Testis (tissue), 3 donors: ENCODE results near the gene SLC9A4. TPM values are rescaled to one million over a fixed set of nuclear protein-coding genes. Genes with fewer than 3 reads are reported as not detected.

Experiments used
- DNase-seq: peaks from one replicate; pipeline ENCODE4 v3.0.0-alpha.2; 2019
- H3K27ac ChIP-seq, 2 donors: fragments of 200-600 bp; sonication (generic); one replicate each; pipeline ENCODE4 v1.5.1; 2019
- H3K27me3 ChIP-seq: fragments of 200-600 bp; sonication (generic); one replicate; pipeline ENCODE4 v1.5.1; 2019
- H3K36me3 ChIP-seq: fragments of 200-600 bp; sonication (generic); one replicate; pipeline ENCODE4 v1.5.1; 2017; ENCODE audit warnings: low read depth; ENCODE audit errors: missing control alignments
- H3K4me1 ChIP-seq: fragments of 200-600 bp; sonication (generic); one replicate; pipeline ENCODE4 v1.5.1; 2019
- H3K4me3 ChIP-seq, 2 donors: fragments of 200-600 bp; sonication (generic); one replicate each; pipeline ENCODE4 v1.5.1; 2017 to 2019
- H3K9me3 ChIP-seq: fragments of 200-600 bp; sonication (generic); one replicate; pipeline ENCODE4 v1.5.1; 2017
- CTCF ChIP-seq, 3 experiments: fragments of 450-650 bp in 2 of 3; fragments of 200-600 bp in 1 of 3; sonication (generic) in 1 of 3; IDR thresholded peaks; one replicate each; pipeline ENCODE4 v1.5.1; 2016 to 2019; ENCODE audit warnings: antibody characterized with exemption in 3 of 3, mild to moderate bottlenecking in 2 of 3, moderate library complexity in 1 of 3
- POLR2A ChIP-seq: fragments of 450-650 bp; IDR thresholded peaks from one replicate; pipeline ENCODE4 v1.6.1; 2017; ENCODE audit warnings: antibody characterized with exemption, mild to moderate bottlenecking, moderate library complexity
- WGBS, 2 donors: methylation state at CpG; one replicate each; pipeline ENCODE4 v1.1.5; 2018; 5-methylcytosine and 5-hydroxymethylcytosine counted together
- intact Hi-C: fragments of 100-400 bp; cut with DNase I; formaldehyde crosslinking; loops from one replicate; pipeline ENCODE4 v1.15.1; 2023; ENCODE audit warnings: low total_unique reads
- polyA plus RNA-seq: library from polyadenylated mRNA; stranded (reverse); fragments of 350-450 nt; fragmentation: Illumina TruSeq; extraction: RNeasy Lipid Tissue Mini Kit (QIAGEN cat#74804); gene quantifications from one replicate; pipeline ENCODE4 v1.2.3, GENCODE V29; 2014; ENCODE audit warnings: low read depth, low replicate concordance; ENCODE audit not compliant: insufficient read depth
- total RNA-seq, 2 donors: library from RNA; depleted of rRNA; stranded (reverse); fragments of >200 nt; gene quantifications; one replicate each; pipeline ENCODE4 v1.2.3, GENCODE V29; 2016

Gene SLC9A4
- total and polyA plus RNA-seq, 3 donors from 2014 or later, result 0.31 to 0.81 (median 0.34) TPM

- Histone ChIP-seq H3K36me3 (no peaks in the 10 kb centered on the region), H3K27me3 (no peaks in the 10 kb centered on the region), H3K4me1 (no peaks in the 10 kb centered on the region), H3K4me3 (no peak overlapping the region), H3K9me3 (no peaks in the 10 kb centered on the region), H3K27ac (no peak overlapping the region)
- TF ChIP-seq CTCF (IDR thresholded peaks at IDR 0.05), result no peak
- TF ChIP-seq POLR2A, result no peak
- 88 to 90% methylated on average over 1 of the region's 1 CpG for WGBS, 2 donors
- intact Hi-C loops, result no loop called here
- no peak for DNase-seq
Observed at GRCh38 chr2:102460467-102460866, 12.6 kb upstream of the SLC9A4 start.

GRCh38 chr2:102461188-102461587, 11.8 kb upstream of the SLC9A4 start:
- H3K27ac ChIP-seq, result no peak overlapping the region
- no peaks in the 10 kb centered on the region for H3K9me3 ChIP-seq
- TF ChIP-seq POLR2A, result no peak
- no peak for TF ChIP-seq CTCF (IDR thresholded peaks at IDR 0.05)
- no peaks in the 10 kb centered on the region for H3K27me3 ChIP-seq
- no peaks in the 10 kb centered on the region for H3K36me3 ChIP-seq
- H3K4me1 ChIP-seq, result no peaks in the 10 kb centered on the region
- DNase-seq, result no peak
- no peak overlapping the region for H3K4me3 ChIP-seq
- intact Hi-C loops, result no loop called here
- WGBS, 2 donors, result 90 to 91% methylated on average over 6 of the region's 6 CpGs

GRCh38 chr2:102463160-102463559, 9.9 kb upstream of the SLC9A4 start:
- Histone ChIP-seq H3K27me3 (no peaks in the 10 kb centered on the region), H3K9me3 (no peaks in the 10 kb centered on the region), H3K27ac (no peak overlapping the region), H3K4me3 (no peak overlapping the region), H3K4me1 (no peaks in the 10 kb centered on the region), H3K36me3 (no peaks in the 10 kb centered on the region)
- DNase-seq, result no peak
- 89 to 94% methylated on average over 5 of the region's 5 CpGs for WGBS, 2 donors
- intact Hi-C loops, result no loop called here
- TF ChIP-seq POLR2A (no peak), CTCF (IDR thresholded peaks at IDR 0.05) (no peak)

GRCh38 chr2:102470168-102470567, 2.9 kb upstream of the SLC9A4 start:
- intact Hi-C loops, result no loop called here
- Histone ChIP-seq H3K4me3 (no peak overlapping the region), H3K27ac (no peak overlapping the region), H3K27me3 (no peaks in the 10 kb centered on the region), H3K9me3 (no peaks in the 10 kb centered on the region), H3K4me1 (no peaks in the 10 kb centered on the region), H3K36me3 (no peaks in the 10 kb centered on the region)
- WGBS, 2 donors, result 67 to 78% methylated on average over 1 of the region's 1 CpG
- no peak for TF ChIP-seq CTCF (IDR thresholded peaks at IDR 0.05)
- TF ChIP-seq POLR2A, result no peak
- DNase-seq, result no peak

GRCh38 chr2:102473631-102474030, 605 bp downstream of the SLC9A4 start:
- Histone ChIP-seq H3K27ac (no peak overlapping the region), H3K4me1 (no peaks in the 10 kb centered on the region), H3K4me3 (no peak overlapping the region), H3K27me3 (no peaks in the 10 kb centered on the region), H3K9me3 (no peaks in the 10 kb centered on the region), H3K36me3 (no peaks in the 10 kb centered on the region)
- no peak for DNase-seq
- intact Hi-C loops, result no loop called here
- TF ChIP-seq POLR2A (no peak), CTCF (IDR thresholded peaks at IDR 0.05) (no peak)
- 88 to 89% methylated on average over 3 of the region's 3 CpGs for WGBS, 2 donors
